MG63 (cell line): ENCODE measurements around the gene OR51Q1. TPM values are rescaled to one million over a fixed set of nuclear protein-coding genes. Genes with fewer than 3 reads are reported as not detected.

Experiments used
- total RNA-seq: library from RNA; depleted of rRNA; stranded (reverse); fragments of >200 nt; shearing (Covaris generic); gene quantifications from 2 replicates; pipeline ENCODE4 v1.2.3, GENCODE V29; 2014; ENCODE audit warnings: low replicate concordance; rRNA removed

OR51Q1 gene
- total RNA-seq, 1 experiment from 2014 or later = not detected

Other genes with a start within 250 kb of the OR51Q1 start
- not detected in 2 replicates for gene OR51V1, start 221.4 kb upstream of the OR51Q1 start, total RNA-seq
- not detected in 2 replicates for gene HBB, start 195.0 kb upstream of the OR51Q1 start, total RNA-seq
- gene HBD, start 187.6 kb upstream of the OR51Q1 start, total RNA-seq = not detected in 2 replicates
- gene HBG1, start 172.3 kb upstream of the OR51Q1 start, total RNA-seq = not detected in 2 replicates
- gene HBG2, start 167.3 kb upstream of the OR51Q1 start, total RNA-seq = not detected in 2 replicates
- not detected in 2 replicates for gene HBE1, start 152.2 kb upstream of the OR51Q1 start, total RNA-seq
- gene OR51B4, start 120.2 kb upstream of the OR51Q1 start, total RNA-seq = not detected in 2 replicates
- gene OR51B2, start 97.8 kb upstream of the OR51Q1 start, total RNA-seq = not detected in 2 replicates
- 0.64 and 0.89 TPM in 2 replicates for gene OR51B5, start 78.6 kb upstream of the OR51Q1 start, total RNA-seq
- not detected in 2 replicates for gene OR51B6, start 70.6 kb upstream of the OR51Q1 start, total RNA-seq
- gene OR51M1, start 38.3 kb upstream of the OR51Q1 start, total RNA-seq = not detected in 2 replicates
- not detected in 2 replicates for gene OR51I1, start 19.4 kb downstream of the OR51Q1 start, total RNA-seq
- gene OR51I2, start 27.2 kb downstream of the OR51Q1 start, total RNA-seq = not detected in 2 replicates
- gene OR52D1, start 66.6 kb downstream of the OR51Q1 start, total RNA-seq = not detected in 2 replicates
- gene UBQLN3, start 87.8 kb downstream of the OR51Q1 start, total RNA-seq = not detected in 2 replicates
- gene UBQLNL, start 94.6 kb downstream of the OR51Q1 start, total RNA-seq = not detected in 2 replicates
- not detected in 2 replicates for gene OR52H1, start 126.4 kb downstream of the OR51Q1 start, total RNA-seq
- not detected in 2 replicates for gene OR52B6, start 158.8 kb downstream of the OR51Q1 start, total RNA-seq
- 2.5 and 4.1 TPM in 2 replicates for gene TRIM6, start 174.5 kb downstream of the OR51Q1 start, total RNA-seq
- 10.7 and 10.8 TPM in 2 replicates for gene TRIM34, start 202.9 kb downstream of the OR51Q1 start, total RNA-seq